ENCODE results near the gene TERB2.

The TERB2 gene

DNA sequence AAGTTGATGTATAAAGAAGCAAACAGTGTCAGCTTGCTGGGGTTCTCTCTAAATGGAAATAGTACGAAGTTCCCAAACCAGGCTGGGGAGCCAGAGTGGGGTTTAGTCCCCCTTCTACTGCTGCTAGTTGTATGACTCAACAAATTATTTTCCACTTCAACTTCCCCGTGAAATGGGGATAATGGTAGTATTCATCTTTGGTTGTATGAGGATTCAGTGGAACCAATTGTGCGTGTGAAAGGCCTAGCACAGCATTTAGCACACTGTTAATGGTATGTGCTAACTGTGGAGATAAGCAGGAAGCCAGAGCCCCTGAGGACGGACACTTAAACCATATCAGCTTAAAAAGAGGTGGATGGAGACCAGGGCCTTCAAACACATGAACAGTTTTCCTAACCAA is 70.7 kb downstream of the TERB2 start:
- TF ChIP-seq KLF8 (tag by site-specific recombination; IDR thresholded peaks at IDR 0.05) = no peak
- no peak for TF ChIP-seq ZNF600 (tag by site-specific recombination; IDR thresholded peaks at IDR 0.05)
- TF ChIP-seq REPIN1 (tag by site-specific recombination; IDR thresholded peaks at IDR 0.05; ENCODE audit: low read depth) = no peak
- TF ChIP-seq, protein P1, sequence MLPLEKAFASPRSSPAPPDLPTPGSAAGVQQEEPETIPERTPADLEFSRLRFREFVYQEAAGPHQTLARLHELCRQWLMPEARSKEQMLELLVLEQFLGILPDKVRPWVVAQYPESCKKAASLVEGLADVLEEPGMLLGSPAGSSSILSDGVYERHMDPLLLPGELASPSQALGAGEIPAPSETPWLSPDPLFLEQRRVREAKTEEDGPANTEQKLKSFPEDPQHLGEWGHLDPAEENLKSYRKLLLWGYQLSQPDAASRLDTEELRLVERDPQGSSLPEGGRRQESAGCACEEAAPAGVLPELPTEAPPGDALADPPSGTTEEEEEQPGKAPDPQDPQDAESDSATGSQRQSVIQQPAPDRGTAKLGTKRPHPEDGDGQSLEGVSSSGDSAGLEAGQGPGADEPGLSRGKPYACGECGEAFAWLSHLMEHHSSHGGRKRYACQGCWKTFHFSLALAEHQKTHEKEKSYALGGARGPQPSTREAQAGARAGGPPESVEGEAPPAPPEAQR (tag by site-specific recombination; IDR thresholded peaks at IDR 0.05) = no peak
- TF ChIP-seq ZNF155 (tag by site-specific recombination; IDR thresholded peaks at IDR 0.05) = no peak
- no peak for TF ChIP-seq TCF7L2 (IDR thresholded peaks at IDR 0.05; ENCODE audit: borderline replicate concordance, low read depth, low read length)
- TF ChIP-seq ZNF585B (tag by site-specific recombination; IDR thresholded peaks at IDR 0.05) = no peak
- TF ChIP-seq, protein P2, sequence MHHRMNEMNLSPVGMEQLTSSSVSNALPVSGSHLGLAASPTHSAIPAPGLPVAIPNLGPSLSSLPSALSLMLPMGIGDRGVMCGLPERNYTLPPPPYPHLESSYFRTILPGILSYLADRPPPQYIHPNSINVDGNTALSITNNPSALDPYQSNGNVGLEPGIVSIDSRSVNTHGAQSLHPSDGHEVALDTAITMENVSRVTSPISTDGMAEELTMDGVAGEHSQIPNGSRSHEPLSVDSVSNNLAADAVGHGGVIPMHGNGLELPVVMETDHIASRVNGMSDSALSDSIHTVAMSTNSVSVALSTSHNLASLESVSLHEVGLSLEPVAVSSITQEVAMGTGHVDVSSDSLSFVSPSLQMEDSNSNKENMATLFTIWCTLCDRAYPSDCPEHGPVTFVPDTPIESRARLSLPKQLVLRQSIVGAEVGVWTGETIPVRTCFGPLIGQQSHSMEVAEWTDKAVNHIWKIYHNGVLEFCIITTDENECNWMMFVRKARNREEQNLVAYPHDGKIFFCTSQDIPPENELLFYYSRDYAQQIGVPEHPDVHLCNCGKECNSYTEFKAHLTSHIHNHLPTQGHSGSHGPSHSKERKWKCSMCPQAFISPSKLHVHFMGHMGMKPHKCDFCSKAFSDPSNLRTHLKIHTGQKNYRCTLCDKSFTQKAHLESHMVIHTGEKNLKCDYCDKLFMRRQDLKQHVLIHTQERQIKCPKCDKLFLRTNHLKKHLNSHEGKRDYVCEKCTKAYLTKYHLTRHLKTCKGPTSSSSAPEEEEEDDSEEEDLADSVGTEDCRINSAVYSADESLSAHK (tag by site-specific recombination; IDR thresholded peaks at IDR 0.05) = no peak
- TF ChIP-seq ZNF707 (tag by site-specific recombination; IDR thresholded peaks at IDR 0.05) = no peak
- ChIA-PET POLR2A (no interaction called here), CTCF (interaction anchor here (1.5 kb wide), 1 partner anchor 91 kb away, joined by 3 read pairs; no protein-coding TSS in a partner anchor)
- Histone ChIP-seq H3K4me3 (ENCODE audit: low read depth, low read length) (no peak overlapping the region), H3K9me3 (ENCODE audit: control insufficient read depth, insufficient read depth, low read depth, low read length) (no peaks in the 10 kb centered on the region), H3K36me3 (ENCODE audit: control insufficient read depth in 2 of 2, insufficient read depth in 1 of 2, low read length in 2 of 2) (peaks cover 0 to 22% of the 10 kb centered on the region in 2 experiments; a peak in 1 of 3 replicates), H3K4me1 (ENCODE audit: control insufficient read depth, insufficient read depth, low read length) (peaks cover 2% of the 10 kb centered on the region; the same call in 1 of the 2 replicates), H3K27ac (ENCODE audit: extremely low read depth, low read depth, low read length) (no peak overlapping the region)

Measured in HEK293 (cell line).